Measurements from ENCODE around the gene DLG2. TPM values are rescaled to one million over a fixed set of nuclear protein-coding genes. Genes with fewer than 3 reads are reported as not detected.

The DLG2 gene
- total RNA-seq, 3 donors from 2014 or later (not counting 1 experiment from before 2014, with no cell fraction given), result 1.7 to 2.9 (median 2.2) TPM

DNA sequence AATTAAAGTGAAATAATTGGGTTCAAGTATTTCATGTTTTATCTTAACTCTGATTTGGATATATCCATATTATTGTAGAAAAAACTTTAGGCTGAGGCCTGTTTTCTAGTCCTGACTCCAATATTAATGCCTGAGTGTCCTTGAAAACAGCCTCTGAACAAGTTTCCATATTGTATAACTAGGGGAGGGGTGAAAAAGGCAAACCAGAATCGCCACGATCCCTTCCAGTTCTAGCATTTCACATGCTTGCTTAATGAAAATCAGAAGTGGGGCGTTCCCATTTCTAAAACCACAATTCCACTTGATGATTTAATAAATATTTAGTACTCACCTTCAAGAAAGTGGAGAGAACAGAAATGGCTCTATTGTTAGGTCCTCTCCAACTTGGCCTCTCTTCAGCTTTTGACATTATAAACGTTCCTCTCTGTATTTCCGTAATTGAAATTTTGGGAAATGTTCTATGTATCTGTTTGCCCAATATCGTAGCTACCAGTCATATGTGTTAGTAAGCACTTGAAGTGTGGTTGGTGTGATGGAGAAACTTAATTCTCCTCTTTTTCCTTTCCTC is 1779.6 kb downstream of the DLG2 start:
- Mint-ChIP-seq H3K4me3 (no peak overlapping the region), H3K4me1 (no peaks in the 10 kb centered on the region), H3K9me3 (peaks cover 8 to 9% of the 10 kb centered on the region in 2 donors), H3K27ac (no peak overlapping the region), H3K36me3 (no peaks in the 10 kb centered on the region), H3K27me3 (ENCODE audit: low read depth in 2 of 2) (no peaks in the 10 kb centered on the region)
- TF ChIP-seq, protein P1, sequence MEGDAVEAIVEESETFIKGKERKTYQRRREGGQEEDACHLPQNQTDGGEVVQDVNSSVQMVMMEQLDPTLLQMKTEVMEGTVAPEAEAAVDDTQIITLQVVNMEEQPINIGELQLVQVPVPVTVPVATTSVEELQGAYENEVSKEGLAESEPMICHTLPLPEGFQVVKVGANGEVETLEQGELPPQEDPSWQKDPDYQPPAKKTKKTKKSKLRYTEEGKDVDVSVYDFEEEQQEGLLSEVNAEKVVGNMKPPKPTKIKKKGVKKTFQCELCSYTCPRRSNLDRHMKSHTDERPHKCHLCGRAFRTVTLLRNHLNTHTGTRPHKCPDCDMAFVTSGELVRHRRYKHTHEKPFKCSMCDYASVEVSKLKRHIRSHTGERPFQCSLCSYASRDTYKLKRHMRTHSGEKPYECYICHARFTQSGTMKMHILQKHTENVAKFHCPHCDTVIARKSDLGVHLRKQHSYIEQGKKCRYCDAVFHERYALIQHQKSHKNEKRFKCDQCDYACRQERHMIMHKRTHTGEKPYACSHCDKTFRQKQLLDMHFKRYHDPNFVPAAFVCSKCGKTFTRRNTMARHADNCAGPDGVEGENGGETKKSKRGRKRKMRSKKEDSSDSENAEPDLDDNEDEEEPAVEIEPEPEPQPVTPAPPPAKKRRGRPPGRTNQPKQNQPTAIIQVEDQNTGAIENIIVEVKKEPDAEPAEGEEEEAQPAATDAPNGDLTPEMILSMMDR (IDR thresholded peaks at IDR 0.05), result no peak
- intact Hi-C loops (cut with micrococcal nuclease), result no loop called here
- H3K9me3 ChIP-seq (ENCODE audit: control insufficient read depth, insufficient read depth, low read length), result no peaks in the 10 kb centered on the region
- no peaks in the 10 kb centered on the region for H3K27me3 ChIP-seq (ENCODE audit: control insufficient read depth, insufficient read depth, low read length)
- H3K4me1 ChIP-seq (ENCODE audit: control insufficient read depth, insufficient read depth, low read length), result no peaks in the 10 kb centered on the region
- no peak overlapping the region for H3K4me3 ChIP-seq (ENCODE audit: low read length)
- ATAC-seq (no peak), DNase-seq (no peak)
- 84% methylated on average over 4 of the region's 6 CpGs for WGBS (ENCODE audit: insufficient coverage)
- no peak overlapping the region for H3K27ac ChIP-seq (ENCODE audit: low read length)
- no peaks in the 10 kb centered on the region for H3K36me3 ChIP-seq (ENCODE audit: control insufficient read depth, insufficient read depth, low read length)

DNA sequence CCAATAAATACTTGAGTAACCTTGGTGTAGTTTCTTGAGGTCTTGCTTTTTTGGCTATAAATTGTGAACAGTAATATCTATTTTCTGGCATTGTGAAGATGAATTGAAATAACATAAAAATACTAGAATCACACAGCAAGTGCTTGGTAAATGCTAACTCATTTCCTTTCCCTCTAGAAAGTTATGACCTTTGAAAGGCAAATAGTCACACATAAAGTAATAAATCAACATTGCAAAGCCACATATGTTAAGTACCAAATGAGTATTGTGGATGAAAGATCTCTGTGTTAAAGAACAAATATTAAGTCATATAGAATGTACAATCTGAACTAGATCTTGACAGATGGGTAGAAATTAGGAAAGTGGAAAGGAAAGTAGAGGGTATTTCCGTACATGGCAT is 1781.3 kb downstream of the DLG2 start:
- H3K27me3 Mint-ChIP-seq (ENCODE audit: low read depth in 2 of 2), result no peaks in the 10 kb centered on the region
- H3K27ac ChIP-seq (ENCODE audit: low read length), result no peak overlapping the region
- H3K4me1 ChIP-seq (ENCODE audit: control insufficient read depth, insufficient read depth, low read length), result no peaks in the 10 kb centered on the region
- TF ChIP-seq, protein P1 (IDR thresholded peaks at IDR 0.05), result no peak
- H3K9me3 ChIP-seq (ENCODE audit: control insufficient read depth, insufficient read depth, low read length), result no peaks in the 10 kb centered on the region
- no peak overlapping the region for H3K27ac Mint-ChIP-seq
- no peaks in the 10 kb centered on the region for H3K36me3 ChIP-seq (ENCODE audit: control insufficient read depth, insufficient read depth, low read length)
- no peak overlapping the region for H3K4me3 ChIP-seq (ENCODE audit: low read length)
- ATAC-seq (no peak), DNase-seq (no peak)
- 18% methylated on average over 1 of the region's 1 CpG for WGBS (ENCODE audit: insufficient coverage)
- no peaks in the 10 kb centered on the region for H3K36me3 Mint-ChIP-seq
- H3K4me3 Mint-ChIP-seq, result no peak overlapping the region
- peaks cover 8 to 9% of the 10 kb centered on the region in 2 donors for H3K9me3 Mint-ChIP-seq
- intact Hi-C loops (cut with micrococcal nuclease), result no loop called here
- H3K27me3 ChIP-seq (ENCODE audit: control insufficient read depth, insufficient read depth, low read length), result no peaks in the 10 kb centered on the region
- no peaks in the 10 kb centered on the region for H3K4me1 Mint-ChIP-seq

- 86% methylated on average over 1 of the region's 2 CpGs for WGBS (ENCODE audit: insufficient coverage)
- no peak for DNase-seq
- no peak overlapping the region for H3K4me3 Mint-ChIP-seq
- Histone ChIP-seq H3K27ac (ENCODE audit: low read length) (no peak overlapping the region), H3K9me3 (ENCODE audit: control insufficient read depth, insufficient read depth, low read length) (no peaks in the 10 kb centered on the region), H3K36me3 (ENCODE audit: control insufficient read depth, insufficient read depth, low read length) (no peaks in the 10 kb centered on the region), H3K27me3 (ENCODE audit: control insufficient read depth, insufficient read depth, low read length) (no peaks in the 10 kb centered on the region), H3K4me1 (ENCODE audit: control insufficient read depth, insufficient read depth, low read length) (no peaks in the 10 kb centered on the region), H3K4me3 (ENCODE audit: low read length) (no peak overlapping the region)
- TF ChIP-seq, protein P1 (IDR thresholded peaks at IDR 0.05), result no peak
- no peaks in the 10 kb centered on the region for H3K36me3 Mint-ChIP-seq
- intact Hi-C loops (cut with micrococcal nuclease), result no loop called here
- peaks cover 0 to 2% of the 10 kb centered on the region in 2 donors for H3K4me1 Mint-ChIP-seq
- H3K9me3 Mint-ChIP-seq, result no peaks in the 10 kb centered on the region
- H3K27ac Mint-ChIP-seq, result no peak overlapping the region
- no peaks in the 10 kb centered on the region for H3K27me3 Mint-ChIP-seq (ENCODE audit: low read depth in 2 of 2)
- ATAC-seq, result no peak
Measured at GRCh38 chr11:83840326-83840725, 1786.8 kb downstream of the DLG2 start.
